NCI-H128 (cell line): ENCODE results near the gene PRIMA1.
"Not testable (repeated sequence)": the region's sequence is repeated elsewhere in the genome, so short reads cannot be mapped to it uniquely, and the experiment has no call there.

Source experiments
- DNase-seq: peaks from one replicate; lab custom pipeline; 2025; ENCODE audit not compliant: unreplicated experiment; lab: John Stamatoyannopoulos, UW

Gene PRIMA1

GRCh38 chr14:93788293-93788542 is at the start of gene PRIMA1:
PRIMA1 (minus strand) TSS chr14:93788485; CDS start chr14:93787718, 767 bp downstream.
- no peak for DNase-seq

- DNase-seq = no peak
Measured at GRCh38 chr14:93834699-93835371, 46.5 kb upstream of the PRIMA1 start.

GRCh38 chr14:93832665-93833064 is 44.4 kb upstream of the PRIMA1 start:
- no peak for DNase-seq

- no peak for DNase-seq
Measured at GRCh38 chr14:93832081-93832480, 43.8 kb upstream of the PRIMA1 start.

GRCh38 chr14:93830753-93831461 is 42.6 kb upstream of the PRIMA1 start:
- DNase-seq = no peak

GRCh38 chr14:93829839-93830481 is 41.7 kb upstream of the PRIMA1 start:
- DNase-seq = no peak

- DNase-seq = no peak
Measured at GRCh38 chr14:93825235-93825553, 36.9 kb upstream of the PRIMA1 start.

- no peak for DNase-seq
Measured at GRCh38 chr14:93824518-93825234, 36.4 kb upstream of the PRIMA1 start.

GRCh38 chr14:93824076-93824475 is 35.8 kb upstream of the PRIMA1 start:
- DNase-seq = no peak

GRCh38 chr14:93821051-93821450 is 32.8 kb upstream of the PRIMA1 start:
- DNase-seq = no peak

- DNase-seq = no peak
Measured at GRCh38 chr14:93818857-93819256, 30.6 kb upstream of the PRIMA1 start.

GRCh38 chr14:93811676-93812075 is 23.4 kb upstream of the PRIMA1 start:
- no peak for DNase-seq

GRCh38 chr14:93811020-93811419 is 22.7 kb upstream of the PRIMA1 start:
- DNase-seq = no peak

- not testable (repeated sequence) for DNase-seq
Measured at GRCh38 chr14:93809491-93810420, 21.5 kb upstream of the PRIMA1 start.

GRCh38 chr14:93804654-93805053 is 16.4 kb upstream of the PRIMA1 start:
- no peak for DNase-seq

- no peak for DNase-seq
Measured at GRCh38 chr14:93803408-93804318, 15.4 kb upstream of the PRIMA1 start.

GRCh38 chr14:93799989-93800921 is 12.0 kb upstream of the PRIMA1 start:
- DNase-seq = no peak

- DNase-seq = no peak
Measured at GRCh38 chr14:93799617-93799988, 11.3 kb upstream of the PRIMA1 start.

GRCh38 chr14:93797536-93797935 is 9.3 kb upstream of the PRIMA1 start:
- DNase-seq = no peak
